Testis (tissue), 3 donors: ENCODE results near the gene SLC2A9. TPM values are rescaled to one million over a fixed set of nuclear protein-coding genes. Genes with fewer than 3 reads are reported as not detected.

Source experiments
- DNase-seq: peaks from one replicate; pipeline ENCODE4 v3.0.0-alpha.2; 2019
- H3K27ac ChIP-seq, 2 donors: fragments of 200-600 bp; sonication (generic); one replicate each; pipeline ENCODE4 v1.5.1; 2019
- H3K27me3 ChIP-seq: fragments of 200-600 bp; sonication (generic); one replicate; pipeline ENCODE4 v1.5.1; 2019
- H3K36me3 ChIP-seq: fragments of 200-600 bp; sonication (generic); one replicate; pipeline ENCODE4 v1.5.1; 2017; ENCODE audit warnings: low read depth; ENCODE audit errors: missing control alignments
- H3K4me1 ChIP-seq: fragments of 200-600 bp; sonication (generic); one replicate; pipeline ENCODE4 v1.5.1; 2019
- H3K4me3 ChIP-seq, 2 donors: fragments of 200-600 bp; sonication (generic); one replicate each; pipeline ENCODE4 v1.5.1; 2017 to 2019
- H3K9me3 ChIP-seq: fragments of 200-600 bp; sonication (generic); one replicate; pipeline ENCODE4 v1.5.1; 2017
- POLR2A ChIP-seq: fragments of 450-650 bp; IDR thresholded peaks from one replicate; pipeline ENCODE4 v1.6.1; 2017; ENCODE audit warnings: antibody characterized with exemption, mild to moderate bottlenecking, moderate library complexity
- WGBS, 2 donors: methylation state at CpG; one replicate each; pipeline ENCODE4 v1.1.5; 2018; 5-methylcytosine and 5-hydroxymethylcytosine counted together
- intact Hi-C: fragments of 100-400 bp; cut with DNase I; formaldehyde crosslinking; loops from one replicate; pipeline ENCODE4 v1.15.1; 2023; ENCODE audit warnings: low total_unique reads
- polyA plus RNA-seq: library from polyadenylated mRNA; stranded (reverse); fragments of 350-450 nt; fragmentation: Illumina TruSeq; extraction: RNeasy Lipid Tissue Mini Kit (QIAGEN cat#74804); gene quantifications from one replicate; pipeline ENCODE4 v1.2.3, GENCODE V29; 2014; ENCODE audit warnings: low read depth, low replicate concordance; ENCODE audit not compliant: insufficient read depth
- total RNA-seq, 2 donors: library from RNA; depleted of rRNA; stranded (reverse); fragments of >200 nt; gene quantifications; one replicate each; pipeline ENCODE4 v1.2.3, GENCODE V29; 2016
- TF ChIP-seq, protein P1 (sequence below), 3 experiments: fragments of 450-650 bp in 2 of 3; fragments of 200-600 bp in 1 of 3; sonication (generic) in 1 of 3; IDR thresholded peaks; one replicate each; pipeline ENCODE4 v1.5.1; 2016 to 2019; ENCODE audit warnings: antibody characterized with exemption in 3 of 3, mild to moderate bottlenecking in 2 of 3, moderate library complexity in 1 of 3

Gene SLC2A9
- total and polyA plus RNA-seq, 3 donors from 2014 or later: 6.3 to 7.5 (median 6.8) TPM

DNA sequence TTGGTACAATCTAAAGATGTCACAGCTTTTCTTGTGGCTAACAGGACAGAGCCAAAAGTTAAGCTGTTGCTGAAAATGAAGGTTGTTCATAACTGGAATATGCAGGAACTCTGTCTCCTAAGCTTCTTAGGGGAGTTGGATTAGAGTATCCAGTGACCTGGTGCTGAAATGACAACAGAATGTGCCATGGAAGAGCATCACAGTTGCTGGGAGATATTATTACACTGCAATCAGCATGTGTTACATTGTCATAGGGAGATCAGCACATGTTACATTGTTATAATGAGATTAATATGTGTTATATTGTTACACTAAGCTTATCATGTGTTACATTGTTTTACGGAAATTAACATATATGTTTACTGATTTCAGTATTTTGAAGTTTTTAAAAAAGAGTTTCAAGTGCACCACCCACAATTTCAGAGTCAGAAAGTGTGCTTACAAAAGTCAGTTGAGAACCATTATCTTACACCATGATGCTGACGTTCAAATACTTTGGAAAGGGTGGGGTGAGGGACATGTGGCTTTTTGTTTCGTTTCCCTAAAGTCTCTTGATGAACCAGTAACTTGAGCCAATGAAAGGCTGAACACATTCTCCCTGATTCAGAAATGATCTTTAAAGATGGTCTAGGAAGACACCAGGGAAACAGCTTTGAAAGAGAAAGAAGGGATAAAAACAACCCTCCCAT is 126.5 kb downstream of the SLC2A9 start:
- DNase-seq: no peak
- Histone ChIP-seq H3K4me3 (no peak overlapping the region), H3K4me1 (no peaks in the 10 kb centered on the region), H3K36me3 (no peaks in the 10 kb centered on the region), H3K9me3 (no peaks in the 10 kb centered on the region), H3K27me3 (no peaks in the 10 kb centered on the region), H3K27ac (no peak overlapping the region)
- 48 to 56% methylated on average over 3 of the region's 3 CpGs for WGBS, 2 donors
- intact Hi-C loops: no loop called here
- TF ChIP-seq, protein P1, sequence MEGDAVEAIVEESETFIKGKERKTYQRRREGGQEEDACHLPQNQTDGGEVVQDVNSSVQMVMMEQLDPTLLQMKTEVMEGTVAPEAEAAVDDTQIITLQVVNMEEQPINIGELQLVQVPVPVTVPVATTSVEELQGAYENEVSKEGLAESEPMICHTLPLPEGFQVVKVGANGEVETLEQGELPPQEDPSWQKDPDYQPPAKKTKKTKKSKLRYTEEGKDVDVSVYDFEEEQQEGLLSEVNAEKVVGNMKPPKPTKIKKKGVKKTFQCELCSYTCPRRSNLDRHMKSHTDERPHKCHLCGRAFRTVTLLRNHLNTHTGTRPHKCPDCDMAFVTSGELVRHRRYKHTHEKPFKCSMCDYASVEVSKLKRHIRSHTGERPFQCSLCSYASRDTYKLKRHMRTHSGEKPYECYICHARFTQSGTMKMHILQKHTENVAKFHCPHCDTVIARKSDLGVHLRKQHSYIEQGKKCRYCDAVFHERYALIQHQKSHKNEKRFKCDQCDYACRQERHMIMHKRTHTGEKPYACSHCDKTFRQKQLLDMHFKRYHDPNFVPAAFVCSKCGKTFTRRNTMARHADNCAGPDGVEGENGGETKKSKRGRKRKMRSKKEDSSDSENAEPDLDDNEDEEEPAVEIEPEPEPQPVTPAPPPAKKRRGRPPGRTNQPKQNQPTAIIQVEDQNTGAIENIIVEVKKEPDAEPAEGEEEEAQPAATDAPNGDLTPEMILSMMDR (IDR thresholded peaks at IDR 0.05): no peak
- TF ChIP-seq POLR2A: no peak

DNA sequence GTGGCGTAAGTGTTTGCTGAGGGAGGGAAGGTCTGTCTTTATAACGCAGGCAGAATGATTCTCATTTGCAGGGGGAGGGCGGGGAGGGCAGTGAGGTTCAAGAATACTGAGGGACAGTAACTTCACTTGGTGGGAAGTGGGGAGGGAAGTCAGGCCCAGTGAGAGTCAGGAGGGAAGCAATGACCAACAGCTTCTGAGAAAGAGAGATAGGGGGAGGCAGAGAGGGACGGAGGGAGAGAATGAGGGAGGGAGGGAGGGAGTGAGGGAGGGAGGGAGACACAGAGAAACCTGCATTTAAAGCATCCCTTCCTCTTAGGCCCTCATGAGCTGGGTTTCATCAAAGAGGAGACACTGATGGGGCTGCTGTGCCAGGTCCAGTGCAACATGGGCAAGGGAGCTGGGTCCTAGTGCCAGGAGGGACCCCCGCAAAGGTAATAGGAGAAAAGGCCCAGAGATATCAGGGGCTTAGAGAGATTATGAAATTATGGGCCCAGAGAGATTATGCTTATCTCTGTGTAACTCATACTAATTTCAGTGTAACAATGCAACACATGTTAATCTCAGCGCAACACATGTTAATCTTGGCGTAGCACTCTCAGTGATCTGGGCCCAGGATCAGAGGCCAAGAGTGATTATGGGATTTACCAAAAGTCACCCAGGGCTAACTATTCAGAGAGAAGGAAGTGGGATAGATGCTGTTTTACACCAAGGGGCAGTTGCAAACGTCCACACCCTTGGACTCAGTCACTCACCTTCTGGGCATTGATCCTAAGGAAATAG is 127.8 kb downstream of the SLC2A9 start:
- 83 to 85% methylated on average over 8 of the region's 8 CpGs for WGBS, 2 donors
- TF ChIP-seq, protein P1 (IDR thresholded peaks at IDR 0.05): no peak
- TF ChIP-seq POLR2A: no peak
- intact Hi-C loops: no loop called here
- no peak overlapping the region for H3K27ac ChIP-seq
- DNase-seq: no peak
- H3K4me3 ChIP-seq: no peak overlapping the region
- H3K36me3 ChIP-seq: no peaks in the 10 kb centered on the region
- H3K27me3 ChIP-seq: no peaks in the 10 kb centered on the region
- no peaks in the 10 kb centered on the region for H3K4me1 ChIP-seq
- no peaks in the 10 kb centered on the region for H3K9me3 ChIP-seq

DNA sequence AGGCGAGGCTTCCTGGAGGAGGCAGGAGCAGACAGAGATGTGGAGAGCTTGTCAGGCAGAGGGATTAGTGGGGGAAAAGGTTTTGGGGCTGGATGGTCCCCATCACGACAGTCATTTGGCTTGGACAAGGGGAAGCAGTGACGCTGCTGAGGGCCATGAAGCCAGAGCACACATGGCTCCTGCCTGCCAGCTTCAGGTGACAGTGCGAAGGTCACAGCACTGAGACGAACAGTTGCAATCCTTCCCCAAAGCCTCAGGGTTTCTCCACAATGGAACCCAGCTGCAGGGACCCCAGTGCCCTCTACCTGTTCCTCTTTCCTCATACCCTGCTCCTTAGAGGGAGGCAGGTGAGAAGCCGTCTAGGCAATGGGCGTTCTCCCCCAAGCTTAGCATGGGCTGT is 129.6 kb downstream of the SLC2A9 start:
- H3K4me1 ChIP-seq: no peaks in the 10 kb centered on the region
- DNase-seq: no peak
- H3K9me3 ChIP-seq: no peaks in the 10 kb centered on the region
- no peak overlapping the region for H3K27ac ChIP-seq
- 92 to 96% methylated on average over 7 of the region's 7 CpGs for WGBS, 2 donors
- H3K27me3 ChIP-seq: no peaks in the 10 kb centered on the region
- no peak overlapping the region for H3K4me3 ChIP-seq
- TF ChIP-seq, protein P1 (IDR thresholded peaks at IDR 0.05): no peak
- TF ChIP-seq POLR2A: no peak
- no peaks in the 10 kb centered on the region for H3K36me3 ChIP-seq
- intact Hi-C loops: no loop called here

DNA sequence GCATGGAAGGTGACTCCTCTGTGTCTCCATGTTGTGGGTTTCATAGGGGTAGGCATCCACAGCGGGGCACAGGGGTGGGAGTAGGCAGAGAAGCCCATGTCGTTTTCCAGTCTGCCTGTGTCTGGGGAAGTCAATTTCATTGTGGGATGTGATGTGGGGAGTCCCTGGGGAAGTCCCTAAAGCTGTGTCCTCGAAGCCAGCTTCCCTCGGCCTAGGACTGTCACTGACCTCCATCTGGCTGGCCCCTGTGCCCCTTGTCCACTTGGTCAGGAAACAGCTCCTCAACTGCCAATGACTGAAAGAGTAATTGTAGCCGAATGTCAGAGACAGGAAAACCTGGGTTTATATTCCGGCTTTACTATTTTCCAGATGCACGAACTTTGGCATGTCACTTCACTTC is 130.2 kb downstream of the SLC2A9 start:
- H3K4me3 ChIP-seq: no peak overlapping the region
- H3K9me3 ChIP-seq: no peaks in the 10 kb centered on the region
- no peaks in the 10 kb centered on the region for H3K4me1 ChIP-seq
- intact Hi-C loops: no loop called here
- no peak overlapping the region for H3K27ac ChIP-seq
- WGBS, 2 donors: 79 to 83% methylated on average over 6 to 7 of the region's 7 CpGs
- H3K27me3 ChIP-seq: no peaks in the 10 kb centered on the region
- H3K36me3 ChIP-seq: no peaks in the 10 kb centered on the region
- DNase-seq: no peak
- TF ChIP-seq, protein P1 (IDR thresholded peaks at IDR 0.05): no peak
- no peak for TF ChIP-seq POLR2A
